ENCODE measurements around the gene GMDS. TPM values are rescaled to one million over a fixed set of nuclear protein-coding genes. Genes with fewer than 3 reads are reported as not detected.

Gene GMDS
- total RNA-seq, 1 donor: 23.2 TPM

- H3K9me3 ChIP-seq (ENCODE audit: low read depth, low read length): no peaks in the 10 kb centered on the region
- peaks cover 17% of the 10 kb centered on the region for H3K4me1 ChIP-seq (ENCODE audit: insufficient read depth, low read length)
- DNase-seq (ENCODE audit: insufficient read length, low spot score, missing footprints): no peak
- no peak overlapping the region for H2AFZ ChIP-seq (ENCODE audit: low read length)
- H4K20me1 ChIP-seq (ENCODE audit: insufficient read depth, low read length): no peaks in the 10 kb centered on the region
- no peak overlapping the region for H3K4me2 ChIP-seq (ENCODE audit: insufficient read depth, low read length)
- H3K36me3 ChIP-seq (ENCODE audit: insufficient read depth, low read length): no peaks in the 10 kb centered on the region
- no peak for TF ChIP-seq CTCF (IDR thresholded peaks at IDR 0.05; ENCODE audit: extremely low read depth, low read depth, low read length)
- no peaks in the 10 kb centered on the region for H3K79me2 ChIP-seq (ENCODE audit: insufficient read depth, low read length)
- no peaks in the 10 kb centered on the region for H3K27me3 ChIP-seq (ENCODE audit: insufficient read depth, low read length)
- no peak overlapping the region for H3K27ac ChIP-seq (ENCODE audit: low read depth, low read length)
- no peak overlapping the region for H3K4me3 ChIP-seq (ENCODE audit: insufficient read depth, low read length)
Measured at GRCh38 chr6:1774226-1774915, 471.0 kb downstream of the GMDS start.

- no peak for DNase-seq (ENCODE audit: insufficient read length, low spot score, missing footprints)
- Histone ChIP-seq H3K9me3 (ENCODE audit: low read depth, low read length) (no peaks in the 10 kb centered on the region), H2AFZ (ENCODE audit: low read length) (no peak overlapping the region), H3K4me3 (ENCODE audit: insufficient read depth, low read length) (no peak overlapping the region), H3K4me2 (ENCODE audit: insufficient read depth, low read length) (no peak overlapping the region), H3K4me1 (ENCODE audit: insufficient read depth, low read length) (peaks cover 17% of the 10 kb centered on the region), H4K20me1 (ENCODE audit: insufficient read depth, low read length) (no peaks in the 10 kb centered on the region), H3K36me3 (ENCODE audit: insufficient read depth, low read length) (no peaks in the 10 kb centered on the region), H3K27me3 (ENCODE audit: insufficient read depth, low read length) (no peaks in the 10 kb centered on the region), H3K79me2 (ENCODE audit: insufficient read depth, low read length) (no peaks in the 10 kb centered on the region), H3K27ac (ENCODE audit: low read depth, low read length) (no peak overlapping the region)
- no peak for TF ChIP-seq CTCF (IDR thresholded peaks at IDR 0.05; ENCODE audit: extremely low read depth, low read depth, low read length)
Measured at GRCh38 chr6:1773700-1774099, 471.7 kb downstream of the GMDS start.

- Histone ChIP-seq H3K79me2 (ENCODE audit: insufficient read depth, low read length) (no peaks in the 10 kb centered on the region), H3K27me3 (ENCODE audit: insufficient read depth, low read length) (no peaks in the 10 kb centered on the region), H3K4me2 (ENCODE audit: insufficient read depth, low read length) (peak overlapping the region; percentile 86), H3K36me3 (ENCODE audit: insufficient read depth, low read length) (no peaks in the 10 kb centered on the region), H3K9me3 (ENCODE audit: low read depth, low read length) (no peaks in the 10 kb centered on the region), H2AFZ (ENCODE audit: low read length) (no peak overlapping the region), H3K27ac (ENCODE audit: low read depth, low read length) (peak overlapping the region; percentile 53), H3K4me1 (ENCODE audit: insufficient read depth, low read length) (peaks cover 31% of the 10 kb centered on the region), H3K4me3 (ENCODE audit: insufficient read depth, low read length) (no peak overlapping the region), H4K20me1 (ENCODE audit: insufficient read depth, low read length) (no peaks in the 10 kb centered on the region)
- no peak for DNase-seq (ENCODE audit: insufficient read length, low spot score, missing footprints)
- TF ChIP-seq CTCF (IDR thresholded peaks at IDR 0.05; ENCODE audit: extremely low read depth, low read depth, low read length): no peak
Measured at GRCh38 chr6:1770968-1771723, 474.3 kb downstream of the GMDS start.

GRCh38 chr6:1770435-1770843 is 475.0 kb downstream of the GMDS start:
- no peak for DNase-seq (ENCODE audit: insufficient read length, low spot score, missing footprints)
- Histone ChIP-seq H2AFZ (ENCODE audit: low read length) (peak overlapping the region; percentile 94), H3K9me3 (ENCODE audit: low read depth, low read length) (no peaks in the 10 kb centered on the region), H3K79me2 (ENCODE audit: insufficient read depth, low read length) (no peaks in the 10 kb centered on the region), H3K4me2 (ENCODE audit: insufficient read depth, low read length) (peak overlapping the region; percentile 86), H4K20me1 (ENCODE audit: insufficient read depth, low read length) (no peaks in the 10 kb centered on the region), H3K4me3 (ENCODE audit: insufficient read depth, low read length) (peak overlapping the region; percentile 68), H3K27me3 (ENCODE audit: insufficient read depth, low read length) (no peaks in the 10 kb centered on the region), H3K27ac (ENCODE audit: low read depth, low read length) (peak overlapping the region; percentile 53), H3K36me3 (ENCODE audit: insufficient read depth, low read length) (no peaks in the 10 kb centered on the region), H3K4me1 (ENCODE audit: insufficient read depth, low read length) (peaks cover 31% of the 10 kb centered on the region)
- TF ChIP-seq CTCF (IDR thresholded peaks at IDR 0.05; ENCODE audit: extremely low read depth, low read depth, low read length): no peak
